ENCODE measurements around the gene ERBB3. TPM values are rescaled to one million over a fixed set of nuclear protein-coding genes. Genes with fewer than 3 reads are reported as not detected.
"Not testable (repeated sequence)": the region's sequence is repeated elsewhere in the genome, so short reads cannot be mapped to it uniquely, and the experiment has no call there.

The ERBB3 gene
- total and polyA plus RNA-seq, 2 of the 8 experiments (the other 6 are each of a cell fraction or from before 2014, with no cell fraction given): 33.9 to 52.4 TPM

GRCh38 chr12:56074396-56074795, 5.6 kb upstream of the ERBB3 start (continued):
- no peak for TF ChIP-seq HDAC2 (IDR thresholded peaks at IDR 0.05; ENCODE audit: borderline replicate concordance in 1 of 2, low read depth in 2 of 2, low read length in 2 of 2)

GRCh38 chr12:56077966-56078365, 2.0 kb upstream of the ERBB3 start:
- FAIRE-seq; H4K5ac ChIP-seq (ENCODE audit: insufficient read length, low read depth, low read length); H3K4me3 ChIP-seq (ENCODE audit: extremely low read depth in 1 of 4, insufficient read depth in 2 of 4, low read depth in 3 of 4, low read length in 4 of 4); H2AFZ ChIP-seq (ENCODE audit: low read length); H3K56ac ChIP-seq (replicated peaks; ENCODE audit: insufficient read length, low read depth, low read length); H3K14ac ChIP-seq (ENCODE audit: insufficient read length); H3K9me3 ChIP-seq (ENCODE audit: insufficient read depth in 2 of 2, low read depth in 1 of 2, low read length in 1 of 2); H2BK12ac ChIP-seq (ENCODE audit: low read depth, low read length); H3K4ac ChIP-seq (replicated peaks; ENCODE audit: insufficient read length, low read depth, low read length); H4K20me1 ChIP-seq (replicated peaks in 1 of 2; ENCODE audit: control insufficient read depth in 1 of 2, insufficient read depth in 2 of 2, low read length in 2 of 2); H3K27me3 ChIP-seq (replicated peaks in 1 of 4; ENCODE audit: control insufficient read depth in 3 of 4, extremely low read depth in 1 of 4, insufficient read depth in 3 of 4, low read length in 3 of 4); H3K9ac ChIP-seq (replicated peaks in 1 of 4; ENCODE audit: extremely low read depth in 1 of 4, low read depth in 3 of 4, low read length in 3 of 4); H3K18ac ChIP-seq (ENCODE audit: extremely low read depth, low read length); DNase-seq (ENCODE audit: low read depth in 1 of 2, low spot score in 2 of 2); H2BK15ac ChIP-seq (ENCODE audit: low read length); H4K91ac ChIP-seq (replicated peaks; ENCODE audit: insufficient read length, low read length); H3K4me2 ChIP-seq (ENCODE audit: insufficient read depth in 1 of 2, low read depth in 2 of 2, low read length in 2 of 2); H4K8ac ChIP-seq (ENCODE audit: extremely low read depth, insufficient read depth, low read length); H3K36me3 ChIP-seq (ENCODE audit: control insufficient read depth in 2 of 4, insufficient read depth in 4 of 4, low read length in 3 of 4); H2BK120ac ChIP-seq (replicated peaks; ENCODE audit: low read depth, low read length); H3K27ac ChIP-seq (ENCODE audit: low read depth, low read length); H3K79me1 ChIP-seq (ENCODE audit: low read depth, low read length); H3K23me2 ChIP-seq (ENCODE audit: low read depth, low read length); H2AK5ac ChIP-seq (ENCODE audit: low read depth, low read length); H2BK20ac ChIP-seq (ENCODE audit: low read length); H3K23ac ChIP-seq (ENCODE audit: insufficient read length); H2BK5ac ChIP-seq (ENCODE audit: low read depth, low read length): not testable (repeated sequence)
- Histone ChIP-seq H3K4me1 (replicated peaks in 1 of 4; ENCODE audit: control insufficient read depth in 3 of 4, insufficient read depth in 4 of 4, low read length in 3 of 4) (peaks cover 3 to 17% (median 11%) of the 10 kb centered on the region in 4 experiments), H3K79me2 (ENCODE audit: control insufficient read depth in 1 of 2, insufficient read depth in 2 of 2, low read length in 2 of 2) (peaks cover 0 to 22% of the 10 kb centered on the region in 2 experiments; a peak in 2 of 4 replicates)
- ChIA-PET POLR2A (ENCODE audit: partially characterized antibody) (interaction anchor here (1.2 to 6.5 kb wide), 2 partner anchors 22 to 33 kb away, joined by 3 to 73 read pairs; no protein-coding TSS in a partner anchor), CTCF (ENCODE audit: partially characterized antibody) (interaction anchor here (1.1 to 1.4 kb wide), 3 partner anchors 26 to 82 kb away, joined by 3 to 5 read pairs (median 4); partner anchors contain the start of gene PA2G4)
- 91% methylated on average over 9 of the region's 9 CpGs; no CpG with 5 or more reads in 1 of the 2 experiments for WGBS, 2 experiments (ENCODE audit: extremely low coverage in 1 of 2, insufficient coverage in 1 of 2, insufficient read length in 1 of 2, insufficient replicate concordance in 2 of 2, low coverage in 1 of 2, low lambda C conversion rate in 2 of 2, missing lambda C conversion rate in 1 of 2)

All from H1 (cell line).